ENCODE results near the gene NPAS3.

DNA sequence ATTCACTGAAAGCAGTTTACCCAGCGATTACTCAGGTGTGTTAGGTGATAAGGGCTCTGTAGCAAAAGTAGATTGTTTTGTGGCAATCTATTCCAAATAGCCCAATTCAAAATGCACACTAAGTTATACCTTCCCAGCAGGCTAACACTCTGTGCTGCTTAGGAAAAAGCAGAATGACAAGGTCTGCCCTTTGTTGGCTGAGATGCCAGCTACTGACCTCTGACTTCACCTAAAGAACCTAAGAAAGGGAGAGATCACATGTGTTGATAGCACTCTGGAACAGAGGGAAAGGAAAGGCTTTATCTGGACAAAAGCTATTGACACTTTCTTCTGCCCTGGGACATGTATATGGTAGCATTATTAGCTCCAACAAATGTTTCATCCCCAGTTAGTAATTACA is 609.9 kb downstream of the NPAS3 start:
- TF ChIP-seq, protein P1, sequence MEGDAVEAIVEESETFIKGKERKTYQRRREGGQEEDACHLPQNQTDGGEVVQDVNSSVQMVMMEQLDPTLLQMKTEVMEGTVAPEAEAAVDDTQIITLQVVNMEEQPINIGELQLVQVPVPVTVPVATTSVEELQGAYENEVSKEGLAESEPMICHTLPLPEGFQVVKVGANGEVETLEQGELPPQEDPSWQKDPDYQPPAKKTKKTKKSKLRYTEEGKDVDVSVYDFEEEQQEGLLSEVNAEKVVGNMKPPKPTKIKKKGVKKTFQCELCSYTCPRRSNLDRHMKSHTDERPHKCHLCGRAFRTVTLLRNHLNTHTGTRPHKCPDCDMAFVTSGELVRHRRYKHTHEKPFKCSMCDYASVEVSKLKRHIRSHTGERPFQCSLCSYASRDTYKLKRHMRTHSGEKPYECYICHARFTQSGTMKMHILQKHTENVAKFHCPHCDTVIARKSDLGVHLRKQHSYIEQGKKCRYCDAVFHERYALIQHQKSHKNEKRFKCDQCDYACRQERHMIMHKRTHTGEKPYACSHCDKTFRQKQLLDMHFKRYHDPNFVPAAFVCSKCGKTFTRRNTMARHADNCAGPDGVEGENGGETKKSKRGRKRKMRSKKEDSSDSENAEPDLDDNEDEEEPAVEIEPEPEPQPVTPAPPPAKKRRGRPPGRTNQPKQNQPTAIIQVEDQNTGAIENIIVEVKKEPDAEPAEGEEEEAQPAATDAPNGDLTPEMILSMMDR (IDR thresholded peaks at IDR 0.05), result no peak
- TF ChIP-seq POLR2A (IDR thresholded peaks at IDR 0.05), result no peak
- TF ChIP-seq EP300 (IDR thresholded peaks at IDR 0.05), result no peak

Data from tibial nerve (tissue), 4 donors.